Left lobe of liver (tissue), 2 donors: Measurements from ENCODE around the gene RAB11FIP4. TPM values are rescaled to one million over a fixed set of nuclear protein-coding genes. Genes with fewer than 3 reads are reported as not detected.
"Not testable (repeated sequence)": the region's sequence is repeated elsewhere in the genome, so short reads cannot be mapped to it uniquely, and the experiment has no call there.

Source experiments
- ATAC-seq: fragments of 200-7000 bp; cut with Tn5 transposase; one replicate; pipeline ENCODE4 v1.9.1; 2020; ENCODE audit warnings: mild to moderate bottlenecking, moderate library complexity
- DNase-seq: peaks from one replicate; pipeline ENCODE4 v3.0.0-alpha.2; 2020; ENCODE audit warnings: low spot score
- total RNA-seq: library from RNA; stranded (reverse); gene quantifications from one replicate; pipeline ENCODE4 v1.2.1, GENCODE V29; 2021
- donor health status: DM: no; HTN: no; CAD: no; lungs with moderate emphysema.
- donor health status: DM: no; HTN: yes; CAD: no.

The RAB11FIP4 gene
- 6.5 TPM for total RNA-seq

DNA sequence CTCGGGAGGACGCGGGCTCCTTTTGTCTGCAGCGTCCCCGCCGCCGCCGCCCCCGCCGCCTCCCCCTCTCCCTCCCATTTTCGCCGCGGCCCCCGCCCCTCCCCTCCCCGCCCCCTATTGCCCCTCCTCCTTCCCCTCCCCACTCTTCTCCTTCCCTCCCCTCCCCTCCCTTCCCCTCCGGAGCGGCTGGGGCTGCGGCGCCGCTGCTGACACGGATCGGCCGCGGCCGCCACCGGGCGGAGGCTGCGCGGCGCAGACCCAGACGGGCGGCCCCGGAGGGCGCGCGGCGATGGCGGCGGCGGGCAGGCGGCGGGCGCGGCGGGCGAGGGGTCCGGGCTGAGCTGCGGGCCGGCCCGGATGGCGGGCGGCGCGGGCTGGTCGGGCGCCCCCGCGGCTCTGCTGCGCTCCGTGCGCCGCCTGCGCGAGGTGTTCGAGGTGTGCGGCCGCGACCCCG is at the start of gene RAB11FIP4:
Gene RAB11FIP4, plus strand, starts transcription at position 180 of the 454 bp plus-strand sequence. Its CDS starts 178 bp downstream, at position 358.
- ATAC-seq (peak; percentile 39), DNase-seq (no peak)

GRCh38 chr17:31345191-31345747 is 46.2 kb upstream of the RAB11FIP4 start:
- peak; percentile 48 for ATAC-seq
- not testable (repeated sequence) for DNase-seq

DNA sequence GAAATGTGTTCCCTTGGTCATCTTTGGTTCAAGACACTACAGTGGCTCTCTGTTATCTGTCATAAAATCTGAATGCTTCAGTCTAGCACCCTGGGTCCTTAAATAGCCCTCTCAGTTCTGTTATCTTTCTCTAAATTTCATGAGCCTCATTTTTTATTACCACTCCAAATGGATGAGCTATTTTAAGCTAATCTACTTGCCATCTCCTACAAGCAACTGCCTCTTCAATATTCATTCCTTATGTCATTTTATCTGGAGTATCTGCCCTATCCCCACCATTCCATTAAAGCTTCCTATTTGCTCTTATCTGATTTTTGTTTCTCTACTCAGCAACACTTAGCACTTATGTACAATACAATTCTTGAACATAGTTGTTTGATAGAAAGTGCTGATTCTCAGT is 42.0 kb upstream of the RAB11FIP4 start:
- DNase-seq (no peak), ATAC-seq (no peak)

GRCh38 chr17:31355935-31356334 is 35.5 kb upstream of the RAB11FIP4 start:
- DNase-seq: no peak
- no peak for ATAC-seq

DNA sequence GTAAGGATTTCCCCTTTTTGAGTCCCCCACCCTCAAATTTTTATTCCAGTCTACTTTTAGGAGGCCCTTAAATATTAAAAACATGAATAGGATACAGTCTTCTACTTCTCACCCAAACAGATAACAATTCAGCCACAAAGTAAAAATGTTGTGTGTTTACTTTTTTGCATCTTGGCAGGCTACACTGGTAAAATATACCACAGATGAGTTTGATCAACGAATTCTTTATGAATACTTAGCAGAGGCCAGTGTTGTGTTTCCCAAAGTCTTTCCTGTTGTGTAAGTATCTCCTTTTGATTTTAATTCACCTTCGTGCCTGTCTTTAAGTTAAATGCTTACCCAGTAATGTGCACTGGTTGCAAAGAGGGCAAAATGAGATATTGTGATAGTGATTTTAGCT is 34.4 kb upstream of the RAB11FIP4 start:
- DNase-seq: no peak
- ATAC-seq: no peak

- DNase-seq (no peak), ATAC-seq (no peak)
Observed at GRCh38 chr17:31357839-31358394, 33.6 kb upstream of the RAB11FIP4 start.

DNA sequence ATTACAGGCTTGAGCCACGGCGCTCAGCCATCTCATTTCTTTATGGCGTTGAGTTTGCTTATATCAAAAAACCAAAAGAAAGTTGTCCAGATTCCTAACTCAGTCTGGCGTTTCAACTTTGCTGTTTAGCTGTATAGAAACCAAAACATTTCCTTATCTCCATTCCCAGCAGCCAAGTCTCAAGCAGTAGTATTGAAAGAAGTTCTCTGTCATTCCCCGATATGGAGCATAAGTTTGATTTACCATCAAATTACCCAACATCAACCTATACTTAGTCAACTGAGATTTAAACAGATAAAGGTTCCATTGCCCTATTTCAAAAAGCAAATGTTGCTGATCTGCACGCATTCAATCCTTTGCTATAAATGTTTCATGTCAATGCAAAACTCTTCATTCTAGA is 27.5 kb upstream of the RAB11FIP4 start:
- ATAC-seq (no peak), DNase-seq (no peak)

GRCh38 chr17:31366088-31366487 is 25.4 kb upstream of the RAB11FIP4 start:
- no peak for ATAC-seq
- no peak for DNase-seq

DNA sequence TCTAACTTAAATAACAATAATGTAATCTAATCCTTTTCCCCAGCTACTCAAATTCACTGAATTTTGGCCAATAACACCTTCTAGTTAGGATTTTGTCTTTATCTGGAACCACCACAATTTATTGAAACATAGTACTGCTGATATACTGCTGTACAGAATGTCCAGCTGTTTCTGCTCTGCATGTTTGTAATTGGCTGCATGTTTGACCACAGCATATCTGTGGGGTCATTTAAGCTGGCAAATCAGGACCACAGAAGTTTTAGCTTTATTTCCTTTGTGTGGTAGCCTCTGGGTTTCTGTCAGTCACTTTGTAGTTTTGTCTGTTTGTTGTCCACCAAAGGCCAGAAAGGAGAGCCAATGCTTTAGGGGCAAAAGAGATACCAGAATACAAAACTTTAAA is 22.2 kb upstream of the RAB11FIP4 start:
- ATAC-seq: no peak
- no peak for DNase-seq

DNA sequence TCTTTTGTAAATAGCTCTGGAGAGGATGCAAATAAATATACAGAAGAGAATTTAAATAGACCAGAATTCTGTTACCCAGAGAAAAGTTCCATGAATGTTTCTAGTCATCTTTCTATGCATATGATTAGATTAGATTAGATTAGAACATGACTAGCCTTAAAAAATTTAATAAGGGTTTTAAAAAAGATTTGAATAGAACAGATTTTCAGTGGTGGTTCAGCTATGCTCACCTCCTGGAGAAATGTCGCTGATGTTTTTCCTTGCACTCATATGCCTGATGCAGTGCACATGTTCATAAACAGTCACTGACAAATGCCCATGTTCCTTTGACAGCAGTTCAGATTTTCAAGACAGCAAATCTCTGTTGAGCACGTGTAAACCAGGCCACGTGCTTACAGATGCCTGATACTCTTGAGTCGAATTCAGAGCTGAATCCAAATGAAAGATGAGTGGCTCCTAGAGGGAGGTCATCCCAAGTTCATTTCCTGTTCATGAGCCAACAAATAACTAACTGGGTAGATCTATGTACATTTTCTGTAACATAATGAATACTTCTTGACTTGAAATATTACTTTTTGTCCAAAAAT is 19.9 kb upstream of the RAB11FIP4 start:
- DNase-seq: no peak
- ATAC-seq: no peak

DNA sequence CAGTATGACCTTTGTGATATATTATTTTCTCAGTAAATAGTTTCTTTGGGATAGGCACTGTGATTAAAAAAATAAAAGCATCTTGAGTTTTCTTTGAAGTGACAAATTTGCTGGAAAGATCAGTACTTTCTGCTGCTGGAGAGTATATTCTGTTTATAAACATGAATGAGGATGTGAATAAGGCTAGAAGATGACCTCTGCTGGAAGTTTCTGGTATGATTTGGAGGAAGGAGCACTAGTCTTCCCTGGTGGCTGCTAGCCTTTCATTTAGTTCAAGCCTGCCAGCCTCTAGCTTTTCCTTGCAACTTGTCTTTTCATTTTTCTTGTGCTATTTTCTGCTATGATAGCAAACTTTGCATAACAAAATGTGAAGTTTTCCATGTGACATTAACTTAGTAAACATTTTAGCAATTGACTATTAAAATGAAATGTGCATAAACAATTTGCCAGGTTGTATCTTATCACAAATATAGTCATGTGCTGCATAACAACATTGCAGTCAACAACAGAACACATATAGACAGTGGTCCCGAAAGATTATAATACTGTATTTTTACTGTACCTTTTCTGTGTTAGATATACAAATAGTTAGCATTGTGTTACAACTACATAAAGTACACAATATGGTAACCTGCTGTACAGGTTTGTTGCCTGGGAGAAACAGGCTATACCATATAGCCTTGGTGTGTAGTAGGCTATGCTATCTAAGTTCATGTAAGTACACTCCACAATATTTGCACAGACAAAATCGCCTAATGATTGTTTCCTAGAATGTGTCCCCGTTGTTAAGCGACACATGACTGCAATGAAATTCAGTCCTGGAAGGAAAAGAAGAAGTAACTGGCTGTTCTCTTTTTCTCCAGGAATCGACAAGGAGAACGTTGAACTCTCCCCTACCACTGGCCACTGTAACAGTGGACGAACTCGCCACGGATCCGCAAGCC is 18.1 kb upstream of the RAB11FIP4 start:
- ATAC-seq (peak; percentile 90), DNase-seq (no peak)

- DNase-seq (no peak), ATAC-seq (peak; percentile 10)
Observed at GRCh38 chr17:31374094-31374447, 17.4 kb upstream of the RAB11FIP4 start.

GRCh38 chr17:31374503-31374902 is 17.0 kb upstream of the RAB11FIP4 start:
- no peak for DNase-seq
- ATAC-seq: no peak

DNA sequence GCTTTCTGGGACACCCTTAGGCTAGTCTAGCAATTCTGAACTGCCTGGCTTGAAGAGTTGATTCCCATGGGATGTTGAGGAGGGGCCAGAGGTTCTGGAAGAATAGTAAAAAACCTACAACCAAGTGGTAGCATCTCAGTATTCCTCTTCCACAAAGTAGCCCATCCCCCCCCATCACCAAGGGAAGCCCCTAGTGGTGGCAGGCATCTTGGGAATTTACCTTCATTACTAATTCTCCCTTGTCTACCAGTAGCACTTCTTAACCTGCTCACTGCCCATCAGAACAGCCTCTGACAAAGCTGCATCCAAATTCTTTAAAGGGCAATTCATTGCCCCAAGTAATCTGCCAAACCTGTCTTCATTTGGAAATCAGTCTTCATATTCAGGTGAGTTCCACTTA is 12.8 kb upstream of the RAB11FIP4 start:
- DNase-seq: no peak
- ATAC-seq: no peak

GRCh38 chr17:31379597-31380205 is 11.8 kb upstream of the RAB11FIP4 start:
- DNase-seq (no peak), ATAC-seq (no peak)

DNA sequence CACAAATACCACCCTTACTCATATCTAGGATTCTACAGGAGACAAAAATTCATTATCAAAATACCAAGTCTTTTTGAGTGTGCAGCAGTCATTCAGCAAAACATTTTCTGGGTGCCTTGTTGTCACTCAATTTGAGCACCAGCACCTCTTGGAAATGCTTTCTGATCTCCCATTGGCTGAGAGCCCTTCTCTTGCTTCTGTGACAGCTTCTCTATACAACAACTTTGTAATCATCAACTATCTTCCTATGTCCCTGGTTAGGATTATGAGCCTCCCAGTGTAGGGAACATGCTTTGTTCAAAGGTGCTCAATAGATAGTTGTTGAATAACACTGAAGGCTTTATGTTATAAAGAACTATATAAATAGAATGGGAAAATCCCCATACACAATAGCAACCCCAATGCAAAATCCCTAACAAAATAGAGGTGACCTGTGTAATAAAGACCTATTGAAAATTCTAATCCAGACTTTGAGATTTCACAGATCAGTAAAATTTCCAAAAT is 10.3 kb upstream of the RAB11FIP4 start:
- no peak for ATAC-seq
- DNase-seq: no peak

DNA sequence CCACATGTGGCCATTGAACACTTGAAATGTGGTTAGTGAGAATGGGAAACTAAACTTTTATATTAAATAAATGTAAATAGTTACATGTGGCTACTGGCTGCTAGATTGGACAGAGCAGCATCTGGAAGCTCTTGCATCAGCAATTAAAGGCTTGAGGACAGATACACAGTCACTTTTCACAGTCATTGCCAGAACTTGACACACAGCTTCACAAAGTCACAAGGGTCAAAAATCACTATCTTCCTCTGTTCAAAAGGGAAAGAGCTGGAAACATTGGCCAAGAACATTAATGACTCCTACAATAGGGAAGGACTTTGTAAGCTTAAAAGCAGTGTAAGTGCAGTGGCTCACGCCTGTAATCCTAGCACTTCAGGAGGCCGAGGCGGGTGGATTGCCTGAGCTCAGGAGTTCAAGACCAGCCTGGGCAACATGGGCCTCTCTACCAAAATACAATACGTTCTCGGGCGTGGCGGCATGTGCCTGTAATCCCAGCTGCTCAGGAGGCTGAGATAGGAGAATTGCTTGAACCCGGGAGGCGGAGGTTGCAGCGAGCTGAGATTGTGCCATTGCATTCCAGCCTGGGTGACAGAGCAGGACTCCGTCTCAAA is 8.7 kb upstream of the RAB11FIP4 start:
- not testable (repeated sequence) for ATAC-seq, DNase-seq

DNA sequence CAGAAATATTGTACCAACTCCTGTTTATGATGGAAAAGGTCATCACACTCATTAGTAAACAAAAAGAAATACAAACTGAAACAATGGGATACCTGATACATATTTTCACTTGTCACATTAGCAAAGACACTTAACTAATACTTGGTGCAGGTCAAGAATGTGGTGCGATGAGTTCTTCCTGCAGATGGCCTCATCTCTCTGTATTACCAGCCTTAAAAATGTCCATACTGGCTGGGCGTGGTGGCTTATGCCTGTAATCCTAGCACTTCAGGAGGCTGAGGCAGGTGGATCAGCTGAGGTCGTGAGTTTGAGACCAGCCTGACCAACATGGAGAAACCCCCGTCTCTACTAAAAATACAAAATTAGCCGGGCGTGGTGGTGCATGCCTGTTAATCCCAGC is 8.0 kb upstream of the RAB11FIP4 start:
- DNase-seq, ATAC-seq: not testable (repeated sequence)

DNA sequence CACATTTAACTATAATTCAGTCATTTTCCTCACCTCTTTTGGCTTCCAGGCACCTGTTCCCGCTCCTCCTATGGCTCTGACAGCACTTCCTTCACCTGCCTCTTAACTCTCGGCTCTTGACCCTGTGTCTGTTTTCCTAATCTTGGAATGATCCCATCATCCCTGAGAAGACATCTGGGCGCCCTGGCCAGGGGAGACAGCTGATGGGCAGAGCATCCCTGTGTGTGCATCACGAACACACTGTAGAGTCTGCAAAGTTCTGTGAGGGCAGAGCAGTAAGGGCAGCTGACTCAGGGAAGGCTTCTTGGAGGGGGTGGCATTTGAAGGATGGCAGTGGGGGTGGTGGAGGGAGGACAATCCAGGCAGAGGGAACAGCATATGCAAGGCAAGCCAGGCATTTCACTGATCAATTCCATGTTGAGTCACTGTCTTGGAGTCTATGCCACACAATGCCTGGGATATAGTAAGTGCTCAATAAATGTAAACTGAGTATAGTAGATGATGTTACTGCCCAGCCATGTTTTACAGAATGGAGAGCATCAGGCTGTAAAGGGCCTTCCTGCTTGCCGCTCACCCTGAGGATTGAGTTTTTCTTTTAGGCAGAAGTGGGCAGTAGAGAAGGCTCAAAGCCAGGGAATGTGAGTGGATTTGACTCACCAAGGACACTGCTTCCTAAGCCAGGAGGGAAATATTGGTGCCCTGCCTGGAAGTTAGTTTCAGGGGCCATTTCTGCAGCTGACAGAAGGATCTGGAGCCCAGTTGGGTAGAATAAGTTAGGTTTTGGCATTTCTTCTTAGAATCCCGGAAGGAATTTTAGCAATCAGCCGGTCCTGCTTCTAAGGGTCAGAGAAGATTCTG is 5.8 kb upstream of the RAB11FIP4 start:
- DNase-seq (no peak), ATAC-seq (no peak)
